Mucosa of stomach (tissue), 1 donor: ENCODE data around the gene KCND3.

ENCODE experiments used
- H3K27me3 ChIP-seq: one replicate; pipeline ENCODE4 v1.7.0; 2013; ENCODE audit warnings: mild to moderate bottlenecking, low read length; ENCODE audit not compliant: control insufficient read depth, insufficient read depth
- H3K36me3 ChIP-seq: one replicate; pipeline ENCODE4 v1.7.0; 2013; ENCODE audit warnings: low read length; ENCODE audit not compliant: control insufficient read depth, insufficient read depth
- H3K4me1 ChIP-seq: one replicate; pipeline ENCODE4 v1.7.0; 2013; ENCODE audit warnings: mild to moderate bottlenecking, low read length; ENCODE audit not compliant: control insufficient read depth, insufficient read depth
- H3K4me3 ChIP-seq: one replicate; pipeline ENCODE4 v1.7.0; 2013; ENCODE audit warnings: low read length
- H3K9ac ChIP-seq: one replicate; pipeline ENCODE4 v1.7.0; 2013; ENCODE audit warnings: mild to moderate bottlenecking, low read length, moderate library complexity
- H3K9me3 ChIP-seq: one replicate; pipeline ENCODE4 v1.7.0; 2013; ENCODE audit warnings: mild to moderate bottlenecking, low read length, moderate library complexity; ENCODE audit not compliant: control insufficient read depth
- donor health status: Pancreatic carcinoma.

Gene KCND3

GRCh38 chr1:111769517-111770146 lies 219.8 kb downstream of the KCND3 start:
- Histone ChIP-seq H3K36me3 (no peaks in the 10 kb centered on the region), H3K4me3 (no peak overlapping the region), H3K27me3 (no peaks in the 10 kb centered on the region), H3K4me1 (no peaks in the 10 kb centered on the region), H3K9me3 (no peaks in the 10 kb centered on the region), H3K9ac (no peak overlapping the region)

- H3K4me1 ChIP-seq, result no peaks in the 10 kb centered on the region
- no peaks in the 10 kb centered on the region for H3K36me3 ChIP-seq
- no peak overlapping the region for H3K4me3 ChIP-seq
- no peaks in the 10 kb centered on the region for H3K9me3 ChIP-seq
- H3K27me3 ChIP-seq, result no peaks in the 10 kb centered on the region
- no peak overlapping the region for H3K9ac ChIP-seq
Observed at GRCh38 chr1:111768625-111769024, 220.8 kb downstream of the KCND3 start.

- no peaks in the 10 kb centered on the region for H3K9me3 ChIP-seq
- no peak overlapping the region for H3K4me3 ChIP-seq
- H3K36me3 ChIP-seq, result no peaks in the 10 kb centered on the region
- H3K4me1 ChIP-seq, result no peaks in the 10 kb centered on the region
- no peak overlapping the region for H3K9ac ChIP-seq
- no peaks in the 10 kb centered on the region for H3K27me3 ChIP-seq
Observed at GRCh38 chr1:111768023-111768422, 221.4 kb downstream of the KCND3 start.

GRCh38 chr1:111762332-111762731 lies 227.1 kb downstream of the KCND3 start:
- Histone ChIP-seq H3K9me3 (no peaks in the 10 kb centered on the region), H3K36me3 (no peaks in the 10 kb centered on the region)

GRCh38 chr1:111761717-111762116 lies 227.8 kb downstream of the KCND3 start:
- no peak overlapping the region for H3K9ac ChIP-seq
- no peaks in the 10 kb centered on the region for H3K9me3 ChIP-seq
- no peaks in the 10 kb centered on the region for H3K27me3 ChIP-seq
- H3K36me3 ChIP-seq, result no peaks in the 10 kb centered on the region
- no peak overlapping the region for H3K4me3 ChIP-seq
- no peaks in the 10 kb centered on the region for H3K4me1 ChIP-seq

More at GRCh38 chr1:111762332-111762731, 227.1 kb downstream of the KCND3 start:
- Histone ChIP-seq H3K27me3 (no peaks in the 10 kb centered on the region), H3K9ac (no peak overlapping the region), H3K4me1 (no peaks in the 10 kb centered on the region), H3K4me3 (no peak overlapping the region)

GRCh38 chr1:111758373-111758772 lies 231.1 kb downstream of the KCND3 start:
- Histone ChIP-seq H3K36me3 (no peaks in the 10 kb centered on the region), H3K9ac (no peak overlapping the region), H3K9me3 (no peaks in the 10 kb centered on the region), H3K4me1 (no peaks in the 10 kb centered on the region), H3K27me3 (no peaks in the 10 kb centered on the region), H3K4me3 (no peak overlapping the region)

GRCh38 chr1:111756124-111756513 lies 233.3 kb downstream of the KCND3 start:
- H3K4me3 ChIP-seq, result peak overlapping the region; percentile 75
- no peaks in the 10 kb centered on the region for H3K4me1 ChIP-seq
- H3K27me3 ChIP-seq, result no peaks in the 10 kb centered on the region
- no peaks in the 10 kb centered on the region for H3K36me3 ChIP-seq
- no peaks in the 10 kb centered on the region for H3K9me3 ChIP-seq
- peak overlapping the region; percentile 74 for H3K9ac ChIP-seq

- Histone ChIP-seq H3K9ac (peak within 1 kb of the TSS; percentile 74), H3K36me3 (no peaks in the 10 kb centered on the region), H3K4me1 (no peaks in the 10 kb centered on the region), H3K4me3 (peak within 1 kb of the TSS; percentile 75), H3K9me3 (no peaks in the 10 kb centered on the region), H3K27me3 (no peaks in the 10 kb centered on the region)
Observed at GRCh38 chr1:111755331-111756123, 233.9 kb downstream of the KCND3 start, which contains the start of gene DDX20. DDX20 (plus strand) TSS chr1:111755901; CDS start chr1:111755925, 24 bp downstream.

- no peaks in the 10 kb centered on the region for H3K27me3 ChIP-seq
- peak overlapping the region; percentile 75 for H3K4me3 ChIP-seq
- no peaks in the 10 kb centered on the region for H3K36me3 ChIP-seq
- no peaks in the 10 kb centered on the region for H3K4me1 ChIP-seq
- H3K9ac ChIP-seq, result peak overlapping the region; percentile 74
- no peaks in the 10 kb centered on the region for H3K9me3 ChIP-seq
Observed at GRCh38 chr1:111754984-111755330, 234.5 kb downstream of the KCND3 start.

GRCh38 chr1:111751906-111752575 lies 237.4 kb downstream of the KCND3 start:
- H3K4me3 ChIP-seq, result no peak overlapping the region
- no peak overlapping the region for H3K9ac ChIP-seq
- no peaks in the 10 kb centered on the region for H3K27me3 ChIP-seq
- no peaks in the 10 kb centered on the region for H3K9me3 ChIP-seq
- no peaks in the 10 kb centered on the region for H3K4me1 ChIP-seq
- no peaks in the 10 kb centered on the region for H3K36me3 ChIP-seq

GRCh38 chr1:111750856-111751255 lies 238.6 kb downstream of the KCND3 start:
- Histone ChIP-seq H3K4me3 (no peak overlapping the region), H3K27me3 (no peaks in the 10 kb centered on the region), H3K36me3 (no peaks in the 10 kb centered on the region), H3K4me1 (no peaks in the 10 kb centered on the region), H3K9ac (no peak overlapping the region), H3K9me3 (no peaks in the 10 kb centered on the region)

- Histone ChIP-seq H3K4me3 (no peak overlapping the region), H3K36me3 (no peaks in the 10 kb centered on the region), H3K27me3 (no peaks in the 10 kb centered on the region), H3K9ac (no peak overlapping the region), H3K4me1 (no peaks in the 10 kb centered on the region), H3K9me3 (no peaks in the 10 kb centered on the region)
Observed at GRCh38 chr1:111749628-111750027, 239.8 kb downstream of the KCND3 start.
